ENCODE measurements around the gene OPCML. TPM values are rescaled to one million over a fixed set of nuclear protein-coding genes. Genes with fewer than 3 reads are reported as not detected.

The OPCML gene
- polyA plus RNA-seq, 1 donor (not counting 4 experiments of a cell fraction or from before 2014, with no cell fraction given) = 0.04 TPM

DNA sequence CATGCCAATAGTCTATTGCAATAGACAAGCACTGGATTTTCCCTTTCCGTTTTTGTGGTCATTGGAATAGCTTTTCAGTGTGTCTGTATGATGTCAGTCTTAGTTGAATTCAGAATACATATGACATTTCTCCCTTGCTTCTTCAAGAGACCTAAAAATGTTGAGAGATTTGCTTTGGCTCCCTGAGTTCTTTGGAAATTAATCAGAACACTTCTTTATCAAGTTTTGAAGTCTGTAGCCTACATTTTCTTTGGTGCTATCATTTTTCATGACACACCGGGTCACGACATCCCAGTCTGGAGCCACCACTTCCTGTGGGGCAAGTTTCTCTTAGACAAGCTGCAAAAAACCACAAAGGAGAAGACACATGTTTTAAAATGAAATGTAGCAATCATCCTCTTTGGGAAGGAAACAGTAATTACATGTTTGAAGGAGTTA lies 847.1 kb downstream of the OPCML start:
- no peak overlapping the region for H3K4me2 ChIP-seq (ENCODE audit: control insufficient read depth, extremely low read depth, insufficient read depth, low read depth, low read length)
- no peak overlapping the region for H3K4me3 ChIP-seq (ENCODE audit: control insufficient read depth in 2 of 3, extremely low read depth in 1 of 3, insufficient read depth in 2 of 3, low read depth in 1 of 3, low read length in 3 of 3)
- no peak overlapping the region for H2AFZ ChIP-seq (ENCODE audit: control insufficient read depth, low read length)
- no peak for DNase-seq (ENCODE audit: low read depth, low spot score)
- H3K36me3 ChIP-seq (ENCODE audit: control insufficient read depth in 2 of 2, extremely low read depth in 1 of 2, insufficient read depth in 2 of 2, low read length in 2 of 2) = no peaks in the 10 kb centered on the region
- no peak overlapping the region for H3K27ac ChIP-seq (ENCODE audit: control insufficient read depth, insufficient read depth, low read length)
- TF ChIP-seq, protein P1, sequence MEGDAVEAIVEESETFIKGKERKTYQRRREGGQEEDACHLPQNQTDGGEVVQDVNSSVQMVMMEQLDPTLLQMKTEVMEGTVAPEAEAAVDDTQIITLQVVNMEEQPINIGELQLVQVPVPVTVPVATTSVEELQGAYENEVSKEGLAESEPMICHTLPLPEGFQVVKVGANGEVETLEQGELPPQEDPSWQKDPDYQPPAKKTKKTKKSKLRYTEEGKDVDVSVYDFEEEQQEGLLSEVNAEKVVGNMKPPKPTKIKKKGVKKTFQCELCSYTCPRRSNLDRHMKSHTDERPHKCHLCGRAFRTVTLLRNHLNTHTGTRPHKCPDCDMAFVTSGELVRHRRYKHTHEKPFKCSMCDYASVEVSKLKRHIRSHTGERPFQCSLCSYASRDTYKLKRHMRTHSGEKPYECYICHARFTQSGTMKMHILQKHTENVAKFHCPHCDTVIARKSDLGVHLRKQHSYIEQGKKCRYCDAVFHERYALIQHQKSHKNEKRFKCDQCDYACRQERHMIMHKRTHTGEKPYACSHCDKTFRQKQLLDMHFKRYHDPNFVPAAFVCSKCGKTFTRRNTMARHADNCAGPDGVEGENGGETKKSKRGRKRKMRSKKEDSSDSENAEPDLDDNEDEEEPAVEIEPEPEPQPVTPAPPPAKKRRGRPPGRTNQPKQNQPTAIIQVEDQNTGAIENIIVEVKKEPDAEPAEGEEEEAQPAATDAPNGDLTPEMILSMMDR (optimal IDR thresholded peaks at IDR 0.05 in 1 of 3, IDR thresholded peaks at IDR 0.05 in 1 of 3, conservative IDR thresholded peaks at IDR 0.05 in 1 of 3; ENCODE audit: extremely low read depth in 1 of 3, insufficient read depth in 2 of 3, low read length in 3 of 3) = no peak
- TF ChIP-seq EZH2 (IDR thresholded peaks at IDR 0.05; ENCODE audit: low read length) = no peak
- H4K20me1 ChIP-seq (ENCODE audit: control insufficient read depth, extremely low read depth, insufficient read depth, low read length) = no peaks in the 10 kb centered on the region
- no peak for FAIRE-seq
- H3K9me1 ChIP-seq (ENCODE audit: control insufficient read depth, extremely low read depth, insufficient read depth, low read length) = no peaks in the 10 kb centered on the region
- no peaks in the 10 kb centered on the region for H3K9me3 ChIP-seq (ENCODE audit: control insufficient read depth, low read depth, low read length)
- no peak overlapping the region for H3K9ac ChIP-seq (ENCODE audit: control insufficient read depth, extremely low read depth, insufficient read depth, low read length)
- H3K4me1 ChIP-seq (ENCODE audit: control insufficient read depth, extremely low read depth, insufficient read depth, low read length) = no peaks in the 10 kb centered on the region
- dilution Hi-C loops (cut with MboI; ENCODE audit: extremely low pct_ligation_motif_present, low sequenced_read_pairs) = no loop called here
- no peaks in the 10 kb centered on the region for H3K79me2 ChIP-seq (ENCODE audit: control insufficient read depth, insufficient read depth, low read length)
- H3K27me3 ChIP-seq (ENCODE audit: control insufficient read depth, extremely low read depth, insufficient read depth, low read length) = no peaks in the 10 kb centered on the region

DNA sequence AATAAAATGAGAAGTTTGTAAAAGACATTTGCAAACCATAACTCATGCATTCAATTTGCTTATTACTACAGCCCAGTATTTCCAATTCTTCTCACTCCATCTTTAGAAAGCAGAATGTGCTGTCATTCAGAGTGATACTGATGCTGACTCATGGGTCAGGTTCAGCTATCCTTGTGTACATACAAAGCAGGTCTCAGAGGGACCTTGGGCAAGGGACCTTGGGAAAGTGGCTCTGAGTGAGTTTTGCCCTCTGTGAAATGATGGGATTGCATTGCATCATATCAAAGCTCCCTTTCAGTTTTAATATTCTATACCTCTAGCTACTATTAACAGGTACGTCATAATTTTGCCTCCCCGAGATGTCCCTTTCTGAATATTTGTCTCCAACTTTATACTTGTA lies 848.7 kb downstream of the OPCML start:
- H3K27me3 ChIP-seq (ENCODE audit: control insufficient read depth, extremely low read depth, insufficient read depth, low read length) = no peaks in the 10 kb centered on the region

More for the DNA sequence above, 848.7 kb downstream of the OPCML start:
- H3K4me2 ChIP-seq (ENCODE audit: control insufficient read depth, extremely low read depth, insufficient read depth, low read depth, low read length) = no peak overlapping the region
- no peak overlapping the region for H3K9ac ChIP-seq (ENCODE audit: control insufficient read depth, extremely low read depth, insufficient read depth, low read length)
- TF ChIP-seq EZH2 (IDR thresholded peaks at IDR 0.05; ENCODE audit: low read length) = no peak
- TF ChIP-seq, protein P1 (optimal IDR thresholded peaks at IDR 0.05 in 1 of 3, IDR thresholded peaks at IDR 0.05 in 1 of 3, conservative IDR thresholded peaks at IDR 0.05 in 1 of 3; ENCODE audit: extremely low read depth in 1 of 3, insufficient read depth in 2 of 3, low read length in 3 of 3) = no peak
- H3K79me2 ChIP-seq (ENCODE audit: control insufficient read depth, insufficient read depth, low read length) = no peaks in the 10 kb centered on the region
- H3K9me1 ChIP-seq (ENCODE audit: control insufficient read depth, extremely low read depth, insufficient read depth, low read length) = no peaks in the 10 kb centered on the region
- no peaks in the 10 kb centered on the region for H3K4me1 ChIP-seq (ENCODE audit: control insufficient read depth, extremely low read depth, insufficient read depth, low read length)
- no peaks in the 10 kb centered on the region for H3K9me3 ChIP-seq (ENCODE audit: control insufficient read depth, low read depth, low read length)
- FAIRE-seq (no peak), DNase-seq (ENCODE audit: low read depth, low spot score) (no peak)
- H3K36me3 ChIP-seq (ENCODE audit: control insufficient read depth in 2 of 2, extremely low read depth in 1 of 2, insufficient read depth in 2 of 2, low read length in 2 of 2) = no peaks in the 10 kb centered on the region
- dilution Hi-C loops (cut with MboI; ENCODE audit: extremely low pct_ligation_motif_present, low sequenced_read_pairs) = no loop called here
- H3K4me3 ChIP-seq (ENCODE audit: control insufficient read depth in 2 of 3, extremely low read depth in 1 of 3, insufficient read depth in 2 of 3, low read depth in 1 of 3, low read length in 3 of 3) = no peak overlapping the region
- H4K20me1 ChIP-seq (ENCODE audit: control insufficient read depth, extremely low read depth, insufficient read depth, low read length) = no peaks in the 10 kb centered on the region
- no peak overlapping the region for H3K27ac ChIP-seq (ENCODE audit: control insufficient read depth, insufficient read depth, low read length)
- no peak overlapping the region for H2AFZ ChIP-seq (ENCODE audit: control insufficient read depth, low read length)

Data from keratinocyte (primary cell).